ENCODE measurements around the gene SCAF1. TPM values are rescaled to one million over a fixed set of nuclear protein-coding genes. Genes with fewer than 3 reads are reported as not detected.

Gene SCAF1
- total and polyA plus RNA-seq, 2 of the 13 experiments (the other 11 are each of a cell fraction or from before 2014, with no cell fraction given) = 3.3 to 6.1 TPM

- intact Hi-C loops (cut with micrococcal nuclease; ENCODE audit: unreplicated experiment) (no loop called here), in situ Hi-C loops (cut with HindIII; ENCODE audit: extremely low pct_ligation_motif_present, low pct_unique_long_range_greater_than_20kb) (no loop called here)
- WGBS (ENCODE audit: low lambda C conversion rate) = 98% methylated on average over 34 of the region's 38 CpGs
- no peak overlapping the region for H3K9ac ChIP-seq (ENCODE audit: insufficient read depth, low read depth, low read length)
- no peak overlapping the region for H3K4me2 ChIP-seq (ENCODE audit: low read depth, low read length)
- H4K20me1 ChIP-seq (ENCODE audit: insufficient read depth, low read length) = no peaks in the 10 kb centered on the region
- H3K36me3 ChIP-seq (replicated peaks in 1 of 2; ENCODE audit: control insufficient read depth in 1 of 2, insufficient read depth in 2 of 2, low read length in 2 of 2) = peaks cover 11 to 53% of the 10 kb centered on the region in 2 experiments; a peak in 4 of 5 replicates
- ChIA-PET CTCF (ENCODE audit: low intra/inter-chr PET ratio, low total read pairs) (no interaction called here), POLR2A (no interaction called here)
- H3K4me1 ChIP-seq (ENCODE audit: insufficient read depth, low read length) = 0 out of 2 replicates have a peak, but pooled peaks cover 4% of the 10 kb centered on the region
- no peak for FAIRE-seq
- no peak for DNase-seq (ENCODE audit: low spot score)
- H2AFZ ChIP-seq (ENCODE audit: low read length) = no peak overlapping the region
- no peak overlapping the region for H3K4me3 ChIP-seq (replicated peaks in 1 of 3; ENCODE audit: insufficient read depth in 1 of 3, low read depth in 2 of 3, low read length in 3 of 3)
- no peak for ATAC-seq
- BruUV-seq (replicated peaks) = no TSS peak
- no peak overlapping the region for H3K27ac ChIP-seq (ENCODE audit: extremely low read length, insufficient read depth, low read length)
- peaks cover 2% of the 10 kb centered on the region for H3K79me2 ChIP-seq (ENCODE audit: insufficient read depth, low read length)
- TF ChIP-seq ZNF12 (CRISPR knock-in tag; IDR thresholded peaks at IDR 0.05) (no peak), EHMT2 (IDR thresholded peaks at IDR 0.05; ENCODE audit: borderline replicate concordance, low read depth, low read length) (no peak), ZC3H13 (CRISPR knock-in tag; IDR thresholded peaks at IDR 0.05) (peak; percentile 42; the same call in 1 of the 2 replicates), RBFOX2 (IDR thresholded peaks at IDR 0.05; ENCODE audit: low read depth, low read length) (peak; percentile 31; the same call in 1 of the 2 replicates), HOXD1 (CRISPR knock-in tag; IDR thresholded peaks at IDR 0.05) (no peak), TFDP1 (CRISPR knock-in tag; IDR thresholded peaks at IDR 0.05; ENCODE audit: borderline replicate concordance) (no peak), MTA1 (CRISPR knock-in tag; IDR thresholded peaks at IDR 0.05; ENCODE audit: borderline replicate concordance) (no peak), AGO2 (optimal IDR thresholded peaks at IDR 0.05; ENCODE audit: low read depth, low read length) (peak; percentile 88), ZNF441 (CRISPR knock-in tag; IDR thresholded peaks at IDR 0.05; ENCODE audit: borderline replicate concordance) (no peak), TFDP2 (CRISPR knock-in tag; IDR thresholded peaks at IDR 0.05) (no peak), HNF1B (CRISPR knock-in tag; IDR thresholded peaks at IDR 0.05) (no peak), ZBTB38 (CRISPR knock-in tag; IDR thresholded peaks at IDR 0.05) (no peak), POLR2AphosphoS5 (IDR thresholded peaks at IDR 0.05; ENCODE audit: low read depth, low read length) (no peak), POLR2A (IDR thresholded peaks at IDR 0.05; ENCODE audit: insufficient read depth in 1 of 2, low read depth in 2 of 2, low read length in 2 of 2) (0 out of 4 replicates have a peak, but pooled peaks of 1 of the 2 experiments have one; percentile 12)
- H3K27me3 ChIP-seq (ENCODE audit: control insufficient read depth in 1 of 2, insufficient read depth in 2 of 2, low read length in 2 of 2) = no peaks in the 10 kb centered on the region
- H3K9me3 ChIP-seq (ENCODE audit: low read length) = no peaks in the 10 kb centered on the region
Observed at GRCh38 chr19:49601482-49602038, 40.4 kb upstream of the SCAF1 start.

Measured in HepG2 (cell line).